ENCODE data around the gene UNG. TPM values are rescaled to one million over a fixed set of nuclear protein-coding genes. Genes with fewer than 3 reads are reported as not detected.

UNG gene
- total and polyA plus RNA-seq, 2 donors (not counting 1 experiment from before 2014, with no cell fraction given), result 6.1 to 14.7 TPM

DNA sequence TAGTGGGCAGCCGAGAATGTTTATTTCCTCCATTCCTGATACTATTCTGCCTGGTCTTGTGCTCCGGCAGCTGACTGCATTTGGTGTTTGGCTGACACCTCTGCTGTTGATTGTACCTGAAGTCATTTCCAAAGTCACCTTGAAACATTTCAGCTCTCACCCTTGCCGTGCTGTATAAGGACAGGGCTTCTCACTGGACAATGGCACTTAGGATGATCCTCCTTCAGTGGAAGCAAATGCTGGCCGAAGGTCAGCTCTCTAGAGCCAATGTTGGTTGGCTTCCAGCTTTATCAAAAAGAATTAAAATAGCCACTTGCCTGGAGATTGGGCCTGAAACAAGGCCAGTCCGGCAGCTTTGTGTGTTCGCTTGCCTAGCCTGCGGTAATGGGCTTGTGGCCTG lies 63.0 kb downstream of the UNG start:
- ATAC-seq (ENCODE audit: low read depth), result no peak

More for the DNA sequence above, 63.0 kb downstream of the UNG start:
- Histone ChIP-seq H3K4me3 (ENCODE audit: control extremely low read depth in 1 of 5, extremely low read depth in 1 of 5, insufficient read depth in 1 of 5, low read depth in 2 of 5, low read length in 4 of 5) (no peak overlapping the region), H3K27me3 (replicated peaks in 1 of 4; ENCODE audit: control extremely low read depth in 1 of 4, control insufficient read depth in 3 of 4, insufficient read depth in 4 of 4, low read length in 3 of 4) (no peaks in the 10 kb centered on the region), H3K9me3 (ENCODE audit: control extremely low read depth in 1 of 3, control insufficient read depth in 2 of 3, insufficient read depth in 1 of 3, low read length in 2 of 3) (no peaks in the 10 kb centered on the region), H4K20me1 (ENCODE audit: control insufficient read depth, insufficient read depth, low read length, poor library complexity, severe bottlenecking) (no peaks in the 10 kb centered on the region), H3K4me1 (ENCODE audit: control insufficient read depth in 2 of 2, insufficient read depth in 2 of 2, low read length in 2 of 2) (peaks cover 3% of the 10 kb centered on the region in 2 donors), H3K79me2 (ENCODE audit: control insufficient read depth, insufficient read depth, low read length) (peaks cover 20% of the 10 kb centered on the region), H3K4me2 (replicated peaks; ENCODE audit: low read depth, low read length, poor library complexity, severe bottlenecking) (no peak overlapping the region), H3K9ac (ENCODE audit: low read length) (no peak overlapping the region), H2AFZ (ENCODE audit: insufficient read depth, low read depth, low read length, poor library complexity, severe bottlenecking) (no peak overlapping the region), H3K27ac (ENCODE audit: low read length in 2 of 2) (no peak overlapping the region), H3K36me3 (replicated peaks in 1 of 2; ENCODE audit: control extremely low read depth in 1 of 2, control insufficient read depth in 1 of 2, extremely low read depth in 1 of 2, insufficient read depth in 2 of 2, low read length in 1 of 2) (no peaks in the 10 kb centered on the region)
- ChIA-PET CTCF (no interaction called here), POLR2A (no interaction called here)
- H3K4me1 Mint-ChIP-seq, result peaks cover 5% of the 10 kb centered on the region
- H3K4me3 Mint-ChIP-seq, result no peak overlapping the region
- no peak for DNase-seq
- WGBS (ENCODE audit: insufficient coverage), result 98% methylated on average over 7 of the region's 7 CpGs
- TF ChIP-seq EZH2 (IDR thresholded peaks at IDR 0.05; ENCODE audit: borderline replicate concordance, insufficient read depth, low read depth, low read length, poor library complexity, severe bottlenecking), result no peak
- TF ChIP-seq, protein P1, sequence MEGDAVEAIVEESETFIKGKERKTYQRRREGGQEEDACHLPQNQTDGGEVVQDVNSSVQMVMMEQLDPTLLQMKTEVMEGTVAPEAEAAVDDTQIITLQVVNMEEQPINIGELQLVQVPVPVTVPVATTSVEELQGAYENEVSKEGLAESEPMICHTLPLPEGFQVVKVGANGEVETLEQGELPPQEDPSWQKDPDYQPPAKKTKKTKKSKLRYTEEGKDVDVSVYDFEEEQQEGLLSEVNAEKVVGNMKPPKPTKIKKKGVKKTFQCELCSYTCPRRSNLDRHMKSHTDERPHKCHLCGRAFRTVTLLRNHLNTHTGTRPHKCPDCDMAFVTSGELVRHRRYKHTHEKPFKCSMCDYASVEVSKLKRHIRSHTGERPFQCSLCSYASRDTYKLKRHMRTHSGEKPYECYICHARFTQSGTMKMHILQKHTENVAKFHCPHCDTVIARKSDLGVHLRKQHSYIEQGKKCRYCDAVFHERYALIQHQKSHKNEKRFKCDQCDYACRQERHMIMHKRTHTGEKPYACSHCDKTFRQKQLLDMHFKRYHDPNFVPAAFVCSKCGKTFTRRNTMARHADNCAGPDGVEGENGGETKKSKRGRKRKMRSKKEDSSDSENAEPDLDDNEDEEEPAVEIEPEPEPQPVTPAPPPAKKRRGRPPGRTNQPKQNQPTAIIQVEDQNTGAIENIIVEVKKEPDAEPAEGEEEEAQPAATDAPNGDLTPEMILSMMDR (IDR thresholded peaks at IDR 0.05), result no peak
- no peak overlapping the region for H3K27ac Mint-ChIP-seq
- no peaks in the 10 kb centered on the region for H3K27me3 Mint-ChIP-seq
- intact Hi-C loops (cut with micrococcal nuclease), result no loop called here
- no peaks in the 10 kb centered on the region for H3K9me3 Mint-ChIP-seq (ENCODE audit: insufficient read depth)

Small RNA genes lying within 50 kb of the gene (small RNA-seq; reads per million reads assigned to genes)
- gene RNA5SP372 (ENCODE audit: insufficient read length, low read depth, low replicate concordance), result not detected

Other genes with a start within 250 kb of the UNG start
- gene SSH1, start 240.0 kb upstream of the UNG start, total RNA-seq, result 34.6 and 37.1 TPM in 2 replicates
- 6.3 and 6.4 TPM in 2 replicates for gene SSH1, start 240.0 kb upstream of the UNG start, polyA plus RNA-seq
- not detected in 2 replicates for gene DAO, start 217.5 kb upstream of the UNG start, total RNA-seq
- not detected in 2 replicates for gene DAO, start 217.5 kb upstream of the UNG start, polyA plus RNA-seq
- gene SVOP, start 76.5 kb upstream of the UNG start, total RNA-seq, result not detected in 2 replicates
- gene SVOP, start 76.5 kb upstream of the UNG start, polyA plus RNA-seq, result not detected in 2 replicates
- 24.7 and 32.5 TPM in 2 replicates for gene USP30, start 45.0 kb upstream of the UNG start, total RNA-seq
- 7.2 and 10.7 TPM in 2 replicates for gene USP30, start 45.0 kb upstream of the UNG start, polyA plus RNA-seq
- 14.5 and 14.6 TPM in 2 replicates for gene ALKBH2, start 4.1 kb upstream of the UNG start, total RNA-seq
- gene ALKBH2, start 4.1 kb upstream of the UNG start, polyA plus RNA-seq, result 14.6 and 25.6 TPM in 2 replicates
- 27.5 and 35.3 TPM in 2 replicates for gene ACACB, start 19.0 kb downstream of the UNG start, total RNA-seq
- 7.4 and 9.9 TPM in 2 replicates for gene ACACB, start 19.0 kb downstream of the UNG start, polyA plus RNA-seq
- gene FOXN4, start 211.7 kb downstream of the UNG start, total RNA-seq, result not detected in 2 replicates
- gene FOXN4, start 211.7 kb downstream of the UNG start, polyA plus RNA-seq, result not detected in 2 replicates